ENCODE data around the gene RUFY2. TPM values are rescaled to one million over a fixed set of nuclear protein-coding genes. Genes with fewer than 3 reads are reported as not detected.

RUFY2 gene
- total RNA-seq, 3 donors from 2014 or later (not counting 1 experiment from before 2014, with no cell fraction given): 24.7 to 31.9 (median 31.4) TPM

GRCh38 chr10:68301790-68302502, 105.1 kb downstream of the RUFY2 start:
- no peak overlapping the region for H3K4me3 ChIP-seq (ENCODE audit: low read length)
- no peaks in the 10 kb centered on the region for H3K9me3 Mint-ChIP-seq
- no peaks in the 10 kb centered on the region for H3K36me3 Mint-ChIP-seq

DNA sequence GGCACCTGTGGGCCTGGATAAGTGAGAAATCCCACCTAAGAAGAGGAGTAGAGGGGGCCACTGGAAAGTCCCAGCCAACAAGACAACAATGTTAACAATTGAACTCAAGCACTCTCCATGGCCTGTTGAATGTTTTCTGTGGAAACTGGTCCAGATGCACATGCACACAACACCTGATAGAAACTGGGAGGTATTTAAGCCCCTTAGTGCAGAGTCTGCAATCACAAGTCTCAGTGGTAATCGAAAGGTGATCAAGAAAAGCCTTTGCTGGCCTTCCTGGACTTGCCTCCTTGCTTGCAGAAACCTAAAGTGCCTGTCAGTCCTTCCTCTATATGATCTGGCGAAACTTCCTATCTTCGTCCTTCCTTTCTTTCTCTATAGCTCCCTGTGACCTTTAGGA, 105.8 kb downstream of the RUFY2 start:
- H3K4me3 Mint-ChIP-seq: no peak overlapping the region
- no peaks in the 10 kb centered on the region for H3K36me3 Mint-ChIP-seq
- H3K27me3 ChIP-seq (ENCODE audit: control insufficient read depth, insufficient read depth, low read length): no peaks in the 10 kb centered on the region
- no peak overlapping the region for H3K27ac ChIP-seq (ENCODE audit: low read length)
- 82% methylated on average over 3 of the region's 3 CpGs for WGBS (ENCODE audit: insufficient coverage)
- ATAC-seq (no peak), DNase-seq (no peak)
- H3K4me1 ChIP-seq (ENCODE audit: control insufficient read depth, insufficient read depth, low read length): peaks cover 5% of the 10 kb centered on the region
- H3K9me3 Mint-ChIP-seq: no peaks in the 10 kb centered on the region
- no peaks in the 10 kb centered on the region for H3K9me3 ChIP-seq (ENCODE audit: control insufficient read depth, insufficient read depth, low read length)
- H3K36me3 ChIP-seq (ENCODE audit: control insufficient read depth, insufficient read depth, low read length): no peaks in the 10 kb centered on the region
- H3K4me1 Mint-ChIP-seq: no peaks in the 10 kb centered on the region
- H3K27ac Mint-ChIP-seq: no peak overlapping the region
- intact Hi-C loops (cut with micrococcal nuclease): loop anchor here (5.0 kb wide), 1 partner anchor 444 kb away; no protein-coding TSS in a partner anchor
- H3K4me3 ChIP-seq (ENCODE audit: low read length): no peak overlapping the region
- no peaks in the 10 kb centered on the region for H3K27me3 Mint-ChIP-seq (ENCODE audit: low read depth in 2 of 2)
- TF ChIP-seq CTCF (IDR thresholded peaks at IDR 0.05): no peak

More at GRCh38 chr10:68301790-68302502, 105.1 kb downstream of the RUFY2 start:
- no peaks in the 10 kb centered on the region for H3K4me1 Mint-ChIP-seq
- Histone ChIP-seq H3K27me3 (ENCODE audit: control insufficient read depth, insufficient read depth, low read length) (no peaks in the 10 kb centered on the region), H3K36me3 (ENCODE audit: control insufficient read depth, insufficient read depth, low read length) (no peaks in the 10 kb centered on the region), H3K27ac (ENCODE audit: low read length) (no peak overlapping the region), H3K9me3 (ENCODE audit: control insufficient read depth, insufficient read depth, low read length) (no peaks in the 10 kb centered on the region), H3K4me1 (ENCODE audit: control insufficient read depth, insufficient read depth, low read length) (peaks cover 5% of the 10 kb centered on the region)
- DNase-seq: peak in 1 of 2 donors; percentile 52
- H3K4me3 Mint-ChIP-seq: no peak overlapping the region
- no peak overlapping the region for H3K27ac Mint-ChIP-seq
- WGBS (ENCODE audit: insufficient coverage): 51% methylated on average over 6 of the region's 6 CpGs
- TF ChIP-seq CTCF (IDR thresholded peaks at IDR 0.05): peak; percentile 42
- no peaks in the 10 kb centered on the region for H3K27me3 Mint-ChIP-seq (ENCODE audit: low read depth in 2 of 2)
- intact Hi-C loops (cut with micrococcal nuclease): loop anchor here (5.0 kb wide), 1 partner anchor 445 kb away; no protein-coding TSS in a partner anchor
- peak in 1 of 3 donors; percentile 49 for ATAC-seq

- TF ChIP-seq CTCF (IDR thresholded peaks at IDR 0.05): no peak
- H3K4me3 ChIP-seq (ENCODE audit: low read length): no peak overlapping the region
These were observed 110.0 kb downstream of the RUFY2 start for GRCh38 chr10:68296843-68297663.

More at GRCh38 chr10:68296843-68297663, 110.0 kb downstream of the RUFY2 start:
- ATAC-seq (no peak), DNase-seq (no peak)
- intact Hi-C loops (cut with micrococcal nuclease): no loop called here
- H3K9me3 Mint-ChIP-seq: no peaks in the 10 kb centered on the region
- Histone ChIP-seq H3K27me3 (ENCODE audit: control insufficient read depth, insufficient read depth, low read length) (no peaks in the 10 kb centered on the region), H3K4me1 (ENCODE audit: control insufficient read depth, insufficient read depth, low read length) (peaks cover 5% of the 10 kb centered on the region), H3K36me3 (ENCODE audit: control insufficient read depth, insufficient read depth, low read length) (no peaks in the 10 kb centered on the region), H3K27ac (ENCODE audit: low read length) (no peak overlapping the region), H3K9me3 (ENCODE audit: control insufficient read depth, insufficient read depth, low read length) (no peaks in the 10 kb centered on the region)
- H3K4me1 Mint-ChIP-seq: no peaks in the 10 kb centered on the region
- WGBS (ENCODE audit: insufficient coverage): 89% methylated on average over 9 of the region's 9 CpGs
- H3K27me3 Mint-ChIP-seq (ENCODE audit: low read depth in 2 of 2): no peaks in the 10 kb centered on the region
- no peak overlapping the region for H3K4me3 Mint-ChIP-seq
- no peaks in the 10 kb centered on the region for H3K36me3 Mint-ChIP-seq
- no peak overlapping the region for H3K27ac Mint-ChIP-seq

Other genes starting within 250 kb of the RUFY2 start
- gene ATOH7, start 175.2 kb downstream of the RUFY2 start, total RNA-seq: not detected
- gene HNRNPH3, start 75.2 kb downstream of the RUFY2 start, total RNA-seq: 100 to 1,000 TPM; 132 to 162 (median 142) TPM
- 1 to 10 TPM; 1.4 to 2.1 (median 1.4) TPM for gene PBLD, start 74.3 kb downstream of the RUFY2 start, total RNA-seq
- gene DNA2, start 64.7 kb upstream of the RUFY2 start, total RNA-seq: 1 to 10 TPM; 7.7 to 9.9 (median 8.6) TPM
- 10 to 100 TPM; 30.2 to 31.5 (median 31.1) TPM for gene SLC25A16, start 120.2 kb upstream of the RUFY2 start, total RNA-seq
- 1 to 10 TPM; 4.0 to 5.9 (median 4.5) TPM for gene TET1, start 153.1 kb upstream of the RUFY2 start, total RNA-seq